Fibroblast of lung (primary cell): ENCODE data around the gene FLVCR1. TPM values are rescaled to one million over a fixed set of nuclear protein-coding genes. Genes with fewer than 3 reads are reported as not detected.

Experiments used
- DNase-seq, 2 donors: peaks; one replicate each; pipeline versions ENCODE4 v3.0.0 to v3.0.0-alpha.2; 2010; ENCODE audit warnings: low read depth in 2 of 2
- H2AFZ ChIP-seq: 2 replicates; pipeline ENCODE4 v1.5.1; 2012; ENCODE audit warnings: low read length, control low read depth, inconsistent platforms
- H3K27ac ChIP-seq: 2 replicates; pipeline ENCODE4 v1.5.1; 2011; ENCODE audit warnings: low read length, control low read depth; ENCODE audit not compliant: insufficient read depth
- H3K27me3 ChIP-seq: 2 replicates; pipeline ENCODE4 v1.5.1; 2011; ENCODE audit warnings: mild to moderate bottlenecking, low read length; ENCODE audit not compliant: control insufficient read depth, insufficient read depth
- H3K36me3 ChIP-seq: 2 replicates; pipeline ENCODE4 v1.5.1; 2011; ENCODE audit warnings: low read length; ENCODE audit not compliant: control insufficient read depth, insufficient read depth
- H3K4me1 ChIP-seq: 2 replicates; pipeline ENCODE4 v1.5.1; 2011; ENCODE audit warnings: low read length; ENCODE audit not compliant: control insufficient read depth, insufficient read depth; ENCODE audit errors: extremely low read depth
- H3K4me2 ChIP-seq: 2 replicates; pipeline ENCODE4 v1.5.1; 2011; ENCODE audit warnings: low read length, control low read depth; ENCODE audit not compliant: insufficient read depth; ENCODE audit errors: extremely low read depth
- H3K4me3 ChIP-seq, 4 experiments: fragments of 200-600 bp in 1 of 4; sonication (generic) in 1 of 4; replicated peaks in 1 of 4; 2 replicates each; pipeline ENCODE4 v1.5.1; 2011 to 2016; ENCODE audit warnings: low read length in 4 of 4, low read depth in 3 of 4, mild to moderate bottlenecking in 3 of 4, control low read depth in 2 of 4, inconsistent platforms in 1 of 4, mixed read lengths in 1 of 4; ENCODE audit not compliant: insufficient read depth in 1 of 4; ENCODE audit errors: control extremely low read depth in 1 of 4
- H3K79me2 ChIP-seq: 2 replicates; pipeline ENCODE4 v1.5.1; 2012; ENCODE audit warnings: mild to moderate bottlenecking, low read length, inconsistent platforms; ENCODE audit not compliant: control insufficient read depth, insufficient read depth
- H3K9ac ChIP-seq: 2 replicates; pipeline ENCODE4 v1.5.1; 2011; ENCODE audit warnings: mild to moderate bottlenecking, low read length, control low read depth; ENCODE audit not compliant: insufficient read depth
- H3K9me3 ChIP-seq: 2 replicates; pipeline ENCODE4 v1.5.1; 2012; ENCODE audit warnings: low read depth, low read length; ENCODE audit not compliant: control insufficient read depth, insufficient read depth
- H4K20me1 ChIP-seq: 2 replicates; pipeline ENCODE4 v1.5.1; 2011; ENCODE audit warnings: low read length; ENCODE audit not compliant: control insufficient read depth, insufficient read depth; ENCODE audit errors: extremely low read depth
- CTCF ChIP-seq, 2 donors: IDR thresholded peaks in 1 of 2; conservative IDR thresholded peaks in 1 of 2; 1 replicate in 1 of 2; 2 replicates in 1 of 2; pipeline ENCODE4 v1.5.1; 2011 to 2012; ENCODE audit warnings: low read length in 2 of 2, control low read depth in 1 of 2, inconsistent platforms in 1 of 2, low read depth in 1 of 2, mild to moderate bottlenecking in 1 of 2
- EZH2 ChIP-seq: IDR thresholded peaks from 2 replicates; pipeline ENCODE4 v1.5.1; 2012; ENCODE audit warnings: low read length, control low read depth, mild to moderate bottlenecking; ENCODE audit errors: missing control alignments
- polyA plus RNA-seq, 2 donors: library from polyadenylated mRNA; depleted of rRNA in 1 of 2; stranded (reverse) in 1 of 2; unstranded in 1 of 2; fragments of >200 nt; gene quantifications; 2 replicates each; pipeline ENCODE4 v1.2.1, GENCODE V29; 2011 to 2012; ENCODE audit warnings: missing spikeins in 1 of 2
- total RNA-seq: library from RNA; depleted of rRNA; stranded (reverse); fragments of >200 nt; gene quantifications from 2 replicates; pipeline ENCODE4 v1.2.1, GENCODE V29; 2014

Gene FLVCR1
- total and polyA plus RNA-seq, 2 donors (not counting 1 experiment from before 2014, with no cell fraction given) = 2.5 to 7.3 TPM

GRCh38 chr1:212819726-212820125 is 38.3 kb upstream of the FLVCR1 start:
- Histone ChIP-seq H3K27ac (no peak overlapping the region), H3K9ac (no peak overlapping the region), H3K36me3 (no peaks in the 10 kb centered on the region), H3K4me3 (no peak overlapping the region), H2AFZ (no peak overlapping the region), H3K79me2 (no peaks in the 10 kb centered on the region), H3K9me3 (no peaks in the 10 kb centered on the region), H3K27me3 (no peaks in the 10 kb centered on the region), H3K4me2 (no peak overlapping the region), H4K20me1 (no peaks in the 10 kb centered on the region), H3K4me1 (no peaks in the 10 kb centered on the region)
- DNase-seq = peak in 1 of 2 donors; percentile 43
- no peak for TF ChIP-seq CTCF (conservative IDR thresholded peaks at IDR 0.05 in 1 of 2, IDR thresholded peaks at IDR 0.05 in 1 of 2; ENCODE audit: low read depth in 1 of 2, low read length in 2 of 2)
- no peak for TF ChIP-seq EZH2

- H3K79me2 ChIP-seq = no peaks in the 10 kb centered on the region
- H4K20me1 ChIP-seq = no peaks in the 10 kb centered on the region
- H3K9ac ChIP-seq = no peak overlapping the region
- H2AFZ ChIP-seq = no peak overlapping the region
- H3K4me1 ChIP-seq = no peaks in the 10 kb centered on the region
- no peak for TF ChIP-seq CTCF (conservative IDR thresholded peaks at IDR 0.05 in 1 of 2, IDR thresholded peaks at IDR 0.05 in 1 of 2; ENCODE audit: low read depth in 1 of 2, low read length in 2 of 2)
- TF ChIP-seq EZH2 = no peak
- H3K4me2 ChIP-seq = no peak overlapping the region
- H3K27ac ChIP-seq = no peak overlapping the region
- H3K9me3 ChIP-seq = no peaks in the 10 kb centered on the region
- DNase-seq = no peak
- H3K36me3 ChIP-seq = no peaks in the 10 kb centered on the region
- no peaks in the 10 kb centered on the region for H3K27me3 ChIP-seq
- H3K4me3 ChIP-seq = no peak overlapping the region
These were observed 37.1 kb upstream of the FLVCR1 start for GRCh38 chr1:212820969-212821368.

GRCh38 chr1:212822956-212823355 is 35.1 kb upstream of the FLVCR1 start:
- no peak overlapping the region for H3K4me2 ChIP-seq
- no peaks in the 10 kb centered on the region for H4K20me1 ChIP-seq
- no peak for DNase-seq
- H3K9me3 ChIP-seq = no peaks in the 10 kb centered on the region
- no peak overlapping the region for H2AFZ ChIP-seq
- H3K36me3 ChIP-seq = no peaks in the 10 kb centered on the region
- no peaks in the 10 kb centered on the region for H3K27me3 ChIP-seq
- H3K4me3 ChIP-seq = no peak overlapping the region
- no peaks in the 10 kb centered on the region for H3K79me2 ChIP-seq
- TF ChIP-seq CTCF (conservative IDR thresholded peaks at IDR 0.05 in 1 of 2, IDR thresholded peaks at IDR 0.05 in 1 of 2; ENCODE audit: low read depth in 1 of 2, low read length in 2 of 2) (no peak), EZH2 (no peak)
- no peaks in the 10 kb centered on the region for H3K4me1 ChIP-seq
- no peak overlapping the region for H3K9ac ChIP-seq
- no peak overlapping the region for H3K27ac ChIP-seq
